Putamen (tissue), 1 donor: ENCODE measurements around the gene CLDN5.

ENCODE experiments used
- DNase-seq: peaks from one replicate; pipeline ENCODE4 v3.0.0-alpha.2; 2016; ENCODE audit warnings: low spot score

The CLDN5 gene

GRCh38 chr22:19504900-19505734 lies 19.1 kb downstream of the CLDN5 start:
- no peak for DNase-seq

DNA sequence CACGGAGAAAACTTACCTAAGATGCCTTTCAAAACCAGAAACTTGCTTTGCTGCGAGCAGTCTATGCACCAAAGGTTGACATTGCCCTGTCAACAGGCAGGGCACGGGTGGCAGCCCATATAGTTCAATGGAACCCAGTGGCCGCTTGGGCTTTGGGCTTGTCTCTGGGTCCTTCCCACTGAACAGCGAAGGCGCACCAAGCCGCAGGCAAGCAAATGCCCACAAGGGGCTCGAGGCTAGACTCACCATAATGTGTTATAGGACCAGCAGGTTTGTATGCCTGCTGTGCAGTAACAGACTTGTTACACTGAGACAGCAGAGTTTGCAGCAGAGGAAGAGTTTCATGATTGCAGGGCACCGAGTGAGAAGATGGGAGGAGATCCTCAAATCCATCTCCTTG lies 20.3 kb downstream of the CLDN5 start:
- no peak for DNase-seq

- no peak for DNase-seq
These were observed 20.8 kb downstream of the CLDN5 start for GRCh38 chr22:19503367-19503766.

DNA sequence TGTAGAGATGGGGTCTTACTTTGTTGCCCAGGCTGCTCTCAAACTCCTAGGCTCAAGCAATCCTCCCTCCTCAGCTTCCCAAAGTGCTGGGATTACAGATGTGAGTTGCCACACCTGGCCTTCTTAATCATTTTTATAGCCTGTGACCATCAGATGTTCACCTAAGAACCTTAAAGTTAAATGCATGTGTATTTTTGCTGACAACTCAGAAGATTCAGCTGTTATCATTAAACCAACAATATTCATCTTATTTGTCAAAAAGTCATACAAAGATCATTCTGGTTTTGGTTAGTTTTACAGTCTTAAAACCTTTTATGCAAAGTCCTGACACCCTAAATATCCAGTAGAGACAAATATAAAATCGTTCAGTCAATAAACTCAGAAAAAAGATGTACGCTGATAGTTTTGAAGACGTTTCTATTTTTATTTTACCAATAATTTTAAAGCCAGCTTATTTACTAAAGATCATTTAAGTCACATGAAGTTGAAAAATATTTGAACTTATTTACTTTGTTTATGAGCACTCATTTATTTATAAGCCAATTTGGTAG lies 22.2 kb downstream of the CLDN5 start:
- DNase-seq: no peak

- no peak for DNase-seq
These were observed 24.3 kb downstream of the CLDN5 start for GRCh38 chr22:19499880-19500242.

DNA sequence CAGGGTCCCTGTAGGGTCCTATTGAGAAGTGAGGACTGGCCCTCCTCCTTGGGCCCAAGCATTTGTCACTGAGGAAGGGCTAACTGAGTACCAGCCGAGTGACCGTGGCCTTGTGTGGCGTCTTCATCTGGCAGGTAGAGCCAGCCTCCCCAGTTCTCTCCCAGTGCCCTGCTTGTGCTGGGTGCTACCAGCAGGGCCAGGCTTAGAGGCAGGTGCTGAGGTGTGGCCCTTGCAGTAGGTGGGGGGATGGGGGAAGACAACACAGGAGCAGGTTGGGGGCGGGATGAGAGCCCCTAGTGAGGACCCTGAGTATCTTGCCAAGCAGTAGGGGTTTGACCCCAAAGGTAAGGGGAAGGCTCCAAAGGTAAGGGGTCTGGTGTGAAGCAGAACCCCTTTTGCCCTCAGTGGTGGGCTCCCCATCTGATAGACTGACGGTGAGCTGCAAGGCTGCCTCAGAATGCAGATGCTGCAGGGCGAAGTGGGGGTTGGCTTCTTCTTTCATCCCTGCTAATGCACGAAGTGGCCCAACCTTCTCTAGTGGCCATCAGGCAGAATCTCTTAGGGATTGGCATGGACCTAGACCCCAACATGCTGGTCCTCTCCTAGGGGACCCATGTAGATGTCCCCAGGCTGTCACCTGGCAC lies 24.9 kb downstream of the CLDN5 start:
- DNase-seq: no peak

DNA sequence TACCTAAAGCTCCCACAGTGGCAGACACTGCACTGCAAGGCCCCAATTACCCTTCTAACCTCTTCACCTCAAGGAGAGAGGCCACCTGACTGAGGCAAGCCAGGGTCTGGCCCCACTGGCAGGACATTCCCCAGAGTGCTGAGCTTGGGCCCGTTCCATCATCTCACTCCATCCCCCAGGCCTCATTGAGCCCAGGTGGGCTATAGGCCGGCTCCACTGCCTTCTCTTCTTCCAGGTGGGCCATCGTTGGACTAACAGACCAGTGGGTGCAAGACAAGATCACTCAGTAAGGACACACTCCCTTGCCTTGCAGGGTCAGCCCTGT lies 25.4 kb downstream of the CLDN5 start:
- DNase-seq: no peak

DNA sequence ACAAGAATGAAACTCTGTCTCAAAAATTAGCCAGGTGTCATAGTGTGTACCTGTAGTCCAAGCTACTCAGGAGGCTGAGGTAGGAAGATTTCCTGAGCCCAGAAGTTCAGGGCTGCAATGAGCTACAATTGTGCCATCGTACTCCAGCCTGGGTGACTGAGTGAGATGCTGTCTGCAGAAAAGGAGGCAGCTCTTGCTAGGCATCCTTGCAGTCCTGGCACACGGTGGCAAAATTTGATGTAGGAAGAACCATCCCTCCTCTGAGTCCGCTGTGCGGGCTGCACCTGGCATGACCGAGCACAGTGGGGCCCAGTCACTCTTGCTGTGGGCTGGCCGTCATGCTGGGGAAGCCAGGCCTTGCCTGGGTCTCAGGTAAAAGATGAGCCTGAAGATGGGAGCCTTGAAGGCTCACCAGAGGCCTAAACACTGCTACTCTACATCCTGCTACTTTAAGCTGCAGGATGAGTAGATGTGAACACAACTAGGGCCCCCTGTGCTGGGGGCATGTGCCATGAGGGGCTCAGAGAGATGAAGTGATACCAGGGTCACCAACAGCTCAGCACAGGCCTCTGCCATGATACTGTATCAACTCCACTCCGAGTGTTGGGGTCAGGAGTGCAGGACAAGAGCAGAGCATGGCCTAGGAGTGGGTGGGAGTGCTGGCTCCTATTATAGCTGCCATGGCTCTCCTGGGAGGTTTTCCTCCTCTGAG lies 25.9 kb downstream of the CLDN5 start:
- DNase-seq: no peak

- DNase-seq: no peak
These were observed 27.0 kb downstream of the CLDN5 start for GRCh38 chr22:19497245-19497644.

DNA sequence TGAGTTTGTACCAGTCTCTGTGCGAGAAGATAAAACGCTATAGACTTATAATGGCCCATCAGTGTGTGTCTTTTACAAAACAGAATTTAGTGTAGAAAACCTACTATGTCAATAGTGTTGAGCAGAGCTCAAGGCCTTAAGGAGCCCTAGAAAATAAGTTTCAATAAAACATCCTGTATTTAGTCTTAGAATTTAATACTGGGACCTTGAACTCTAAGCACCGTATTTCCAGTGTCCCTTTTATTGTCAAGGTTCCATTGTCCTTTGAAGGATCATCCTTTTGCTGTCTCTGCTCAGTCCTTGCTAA lies 27.9 kb downstream of the CLDN5 start:
- DNase-seq: no peak

DNA sequence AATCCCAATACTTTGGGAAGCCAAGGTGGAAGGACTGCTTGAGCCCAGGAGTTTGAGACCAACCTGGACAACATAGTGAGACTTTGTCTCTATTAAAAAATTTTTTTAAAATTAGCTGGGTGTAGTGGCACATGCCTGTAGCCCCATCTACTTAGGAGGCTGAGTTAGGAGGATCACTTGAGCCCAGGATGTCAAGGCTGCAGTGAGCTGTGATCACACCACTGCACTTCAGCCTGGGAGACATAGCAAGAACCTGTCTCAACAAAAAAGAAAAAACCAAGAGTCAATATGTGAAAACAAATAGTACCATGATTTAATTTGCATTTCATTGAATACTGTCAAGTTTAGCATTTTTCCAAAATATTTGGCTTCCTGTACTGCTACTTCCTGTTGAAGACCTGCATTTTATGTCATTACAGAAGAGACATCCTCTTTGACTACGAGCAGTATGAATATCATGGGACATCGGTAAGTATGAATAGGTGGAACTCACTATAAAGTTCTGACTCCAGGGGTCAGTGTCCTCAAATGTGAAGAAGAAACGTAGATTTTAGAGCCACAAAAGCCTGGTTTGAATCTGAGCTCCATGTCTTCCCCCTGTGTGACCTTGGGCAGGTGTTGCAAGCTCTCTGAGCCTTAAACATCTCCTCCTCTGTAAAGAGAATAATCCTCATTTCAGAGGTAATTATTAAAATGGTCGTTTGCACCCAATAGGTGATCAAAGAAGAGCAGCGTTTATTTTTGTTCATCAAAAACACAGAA lies 28.5 kb downstream of the CLDN5 start:
- DNase-seq: no peak

GRCh38 chr22:19494676-19495173 lies 29.5 kb downstream of the CLDN5 start:
- no peak for DNase-seq

GRCh38 chr22:19494001-19494560 lies 30.1 kb downstream of the CLDN5 start:
- DNase-seq: no peak

DNA sequence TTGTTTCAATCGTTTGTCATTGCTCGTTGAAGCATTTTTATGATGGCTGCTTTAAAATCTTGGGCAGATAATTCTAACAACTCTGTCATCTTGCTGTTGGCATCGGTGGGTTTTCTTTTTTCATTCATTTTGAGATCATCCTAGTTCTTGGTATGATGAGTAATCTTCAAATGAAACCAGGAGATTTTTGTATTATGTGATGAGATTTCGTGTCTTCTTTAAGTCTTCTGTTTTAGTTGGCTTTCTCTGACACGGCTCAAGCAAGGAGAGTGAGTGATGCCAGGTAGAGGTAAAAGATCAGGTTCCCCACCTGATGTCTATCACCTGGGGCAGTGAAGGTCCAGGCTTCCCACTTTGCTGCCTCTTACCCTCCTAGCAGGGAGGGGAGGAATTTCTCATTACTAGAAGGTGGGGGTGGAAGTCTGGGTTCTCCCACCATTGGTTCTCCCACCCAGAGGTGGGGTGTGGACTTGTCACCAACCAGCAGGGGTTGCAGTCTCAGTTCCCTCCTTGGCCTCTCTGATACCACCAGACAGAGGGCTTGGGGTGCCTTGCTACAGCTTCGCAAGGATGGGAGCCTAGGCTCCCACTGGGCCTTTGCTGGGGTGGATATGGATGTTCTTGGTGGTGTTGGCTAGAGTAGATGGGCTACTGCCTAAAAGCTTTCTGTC lies 31.6 kb downstream of the CLDN5 start:
- DNase-seq: no peak

DNA sequence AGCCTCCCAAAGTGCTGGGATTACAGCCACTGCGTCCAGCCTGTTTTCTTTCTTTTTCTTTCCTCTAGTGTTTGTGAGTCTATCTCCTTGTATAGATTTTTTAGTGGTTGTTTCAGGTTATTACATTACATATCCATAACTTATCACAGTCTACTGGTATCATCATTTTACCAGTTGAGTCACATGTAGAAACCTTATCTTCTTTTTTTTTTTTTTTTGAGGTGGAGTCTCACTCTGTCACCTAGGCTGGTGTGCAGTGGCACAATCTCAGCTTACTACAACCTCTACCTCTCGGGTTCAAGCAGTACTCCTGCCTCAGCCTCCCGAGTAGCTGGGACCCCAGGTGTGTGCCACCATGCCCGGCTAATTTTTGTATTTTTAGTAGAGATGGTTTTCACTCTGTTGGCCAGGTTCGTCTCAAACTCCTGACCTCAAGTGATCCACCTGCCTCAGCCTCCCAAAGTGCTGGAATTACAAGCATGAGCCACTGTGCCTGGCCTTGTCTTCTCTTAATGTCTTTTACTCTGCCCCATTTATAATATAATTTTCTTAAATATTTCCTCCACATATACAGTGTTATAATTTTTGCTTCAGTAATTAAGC lies 33.5 kb downstream of the CLDN5 start:
- no peak for DNase-seq

DNA sequence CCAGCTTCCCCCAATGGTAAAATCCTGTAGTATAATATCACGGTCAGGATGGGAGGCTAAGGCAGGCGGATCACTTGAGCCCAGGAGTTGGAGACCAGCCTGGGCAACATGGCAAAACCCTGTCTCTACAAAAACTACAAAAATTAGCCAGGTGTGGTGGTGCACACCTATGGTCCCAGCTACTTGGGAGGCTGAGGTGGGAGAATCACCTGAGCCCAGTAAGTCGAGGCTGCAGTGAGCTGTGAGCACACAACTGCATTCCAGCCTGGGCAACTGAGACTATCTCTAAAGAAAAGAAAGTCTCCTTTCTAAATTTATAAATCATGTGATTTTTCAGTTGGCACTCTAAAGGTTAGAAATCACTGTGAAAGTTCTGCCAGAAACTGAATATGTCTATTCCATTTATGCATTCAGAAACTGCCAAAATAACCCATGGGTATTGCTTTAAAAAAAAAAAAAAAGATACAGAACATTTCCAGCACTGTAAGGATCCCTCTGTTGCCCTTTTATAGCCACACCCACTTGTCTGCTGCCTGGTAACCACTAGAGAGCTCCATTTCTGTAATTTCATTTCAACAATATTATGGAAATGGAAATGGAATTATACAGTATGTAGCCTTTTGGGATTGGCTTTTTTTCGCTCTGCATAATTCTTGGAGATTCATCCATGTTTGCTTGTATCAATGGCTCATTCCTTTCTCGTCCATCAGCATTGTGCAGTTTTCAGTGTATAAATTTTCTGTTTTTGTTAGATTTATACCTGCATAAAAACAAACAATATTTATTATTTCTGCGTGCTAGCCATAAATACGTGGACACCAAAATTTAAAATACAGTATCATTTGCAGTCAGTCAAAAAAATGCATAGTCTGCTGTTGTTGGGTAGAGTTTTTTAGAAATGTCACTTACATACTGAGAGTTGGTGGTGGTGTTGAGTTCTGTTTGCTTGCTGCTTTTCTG lies 35.0 kb downstream of the CLDN5 start:
- DNase-seq: no peak

- no peak for DNase-seq
These were observed 35.9 kb downstream of the CLDN5 start for GRCh38 chr22:19488285-19488684.

DNA sequence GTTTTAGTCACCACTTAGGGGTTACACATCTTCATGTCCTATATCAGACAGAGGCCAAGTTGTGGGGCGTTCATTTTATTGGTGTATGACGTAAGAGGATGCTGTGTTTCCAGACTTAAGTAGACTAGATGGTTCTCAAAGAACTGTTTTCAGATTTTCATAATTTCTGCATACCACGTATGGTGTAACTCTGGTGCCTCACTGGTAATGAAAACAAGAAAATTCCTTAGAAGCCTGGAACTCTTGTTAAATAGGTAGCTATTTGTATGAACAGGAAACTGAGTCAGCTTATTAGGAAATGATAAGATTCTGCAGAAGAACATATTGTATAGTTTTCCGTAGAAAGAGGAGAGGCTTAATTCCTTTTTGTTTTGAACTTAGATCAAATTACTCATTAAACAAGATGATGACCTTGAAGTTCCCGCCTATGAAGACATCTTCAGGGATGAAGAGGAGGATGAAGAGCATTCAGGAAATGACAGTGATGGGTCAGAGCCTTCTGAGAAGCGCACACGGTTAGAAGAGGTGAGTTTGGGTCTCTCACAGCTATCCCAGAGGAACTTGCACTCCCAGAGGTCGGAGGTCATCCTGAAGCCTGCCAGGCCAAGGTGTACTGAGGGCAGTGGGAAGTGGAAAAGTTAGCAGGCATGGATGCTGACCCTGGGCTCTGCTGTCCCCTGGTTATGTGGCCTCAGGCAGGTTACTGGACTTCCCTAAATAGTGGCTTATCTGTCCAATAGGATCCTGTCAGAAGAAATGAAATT lies 40.5 kb downstream of the CLDN5 start:
- DNase-seq: no peak

DNA sequence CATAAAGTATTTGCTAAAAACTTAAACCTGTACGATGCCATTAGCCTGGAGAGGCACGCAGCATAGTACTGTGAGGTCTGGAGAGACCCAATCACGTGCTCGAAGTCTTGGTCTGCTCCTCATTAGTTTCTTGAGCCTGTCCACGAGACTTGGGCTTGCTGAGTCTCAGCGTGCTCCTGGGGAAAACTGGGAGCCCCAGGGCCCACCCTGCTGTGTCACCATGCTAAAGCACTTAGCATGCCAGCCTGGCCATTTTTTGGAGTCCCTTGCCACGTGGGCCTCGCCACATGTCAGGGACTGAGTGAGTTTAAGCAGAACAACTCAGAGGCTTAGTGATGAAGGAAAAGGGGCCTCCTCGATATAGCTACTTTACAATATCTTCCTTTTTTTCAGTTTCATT lies 41.9 kb downstream of the CLDN5 start:
- no peak for DNase-seq
